ENCODE measurements around the gene UBAP1.

DNA sequence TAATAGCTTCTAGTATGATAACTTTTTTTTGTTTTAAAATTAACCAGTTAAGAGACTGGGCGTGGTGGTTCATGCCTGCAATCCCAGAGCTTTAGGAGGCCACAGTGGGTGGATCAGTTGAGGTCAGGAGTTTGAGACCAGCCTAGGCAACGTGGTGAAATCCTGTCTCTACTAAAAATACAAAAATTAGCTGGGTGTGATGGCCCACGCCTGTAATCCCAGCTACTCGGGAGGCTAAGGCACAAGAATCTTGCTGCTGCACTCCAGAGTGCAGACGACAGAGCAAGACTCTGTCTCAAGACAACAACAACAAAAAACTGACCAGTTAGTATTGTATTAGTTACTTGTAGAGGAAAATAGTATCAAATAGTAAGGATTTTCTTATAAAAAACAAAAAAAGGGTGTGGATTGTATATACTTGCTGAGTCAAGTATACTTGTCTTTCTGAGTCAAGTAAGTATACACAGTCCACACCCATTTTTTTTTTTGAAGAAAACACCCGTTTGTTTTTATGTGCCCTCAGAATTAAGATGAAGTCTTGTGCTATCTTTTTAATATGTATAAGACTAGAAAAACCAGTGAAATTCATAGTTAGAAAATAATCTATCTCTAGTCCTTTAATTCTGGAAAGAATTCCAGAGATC is 25.3 kb downstream of the UBAP1 start:
- TF ChIP-seq, protein P1, sequence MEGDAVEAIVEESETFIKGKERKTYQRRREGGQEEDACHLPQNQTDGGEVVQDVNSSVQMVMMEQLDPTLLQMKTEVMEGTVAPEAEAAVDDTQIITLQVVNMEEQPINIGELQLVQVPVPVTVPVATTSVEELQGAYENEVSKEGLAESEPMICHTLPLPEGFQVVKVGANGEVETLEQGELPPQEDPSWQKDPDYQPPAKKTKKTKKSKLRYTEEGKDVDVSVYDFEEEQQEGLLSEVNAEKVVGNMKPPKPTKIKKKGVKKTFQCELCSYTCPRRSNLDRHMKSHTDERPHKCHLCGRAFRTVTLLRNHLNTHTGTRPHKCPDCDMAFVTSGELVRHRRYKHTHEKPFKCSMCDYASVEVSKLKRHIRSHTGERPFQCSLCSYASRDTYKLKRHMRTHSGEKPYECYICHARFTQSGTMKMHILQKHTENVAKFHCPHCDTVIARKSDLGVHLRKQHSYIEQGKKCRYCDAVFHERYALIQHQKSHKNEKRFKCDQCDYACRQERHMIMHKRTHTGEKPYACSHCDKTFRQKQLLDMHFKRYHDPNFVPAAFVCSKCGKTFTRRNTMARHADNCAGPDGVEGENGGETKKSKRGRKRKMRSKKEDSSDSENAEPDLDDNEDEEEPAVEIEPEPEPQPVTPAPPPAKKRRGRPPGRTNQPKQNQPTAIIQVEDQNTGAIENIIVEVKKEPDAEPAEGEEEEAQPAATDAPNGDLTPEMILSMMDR (conservative IDR thresholded peaks at IDR 0.05; ENCODE audit: low read depth, low read length), result no peak
- TF ChIP-seq EZH2 (IDR thresholded peaks at IDR 0.05; ENCODE audit: borderline replicate concordance, low read depth, low read length, poor library complexity, severe bottlenecking), result no peak

All from A673 (cell line).